KMS-11 (cell line): ENCODE data around the gene MX1.

ENCODE experiments used
- H2AFZ ChIP-seq: fragments of 200-600 bp; sonication (generic); 2 replicates; pipeline ENCODE4 v1.6.1; 2016; ENCODE audit warnings: antibody characterized with exemption, mixed run types, low read depth
- H3K27ac ChIP-seq: fragments of 200-600 bp; sonication (generic); 2 replicates; pipeline ENCODE4 v1.6.1; 2016; ENCODE audit warnings: mild to moderate bottlenecking, mixed run types
- H3K27me3 ChIP-seq: fragments of 200-600 bp; sonication (generic); 2 replicates; pipeline ENCODE4 v1.6.1; 2017; ENCODE audit warnings: mild to moderate bottlenecking, low read depth, mixed run types, moderate library complexity; ENCODE audit not compliant: insufficient read depth
- H3K36me3 ChIP-seq: fragments of 200-600 bp; sonication (generic); 2 replicates; pipeline ENCODE4 v1.6.1; 2017; ENCODE audit warnings: mild to moderate bottlenecking, mixed run types; ENCODE audit not compliant: insufficient read depth
- H3K4me1 ChIP-seq: fragments of 200-600 bp; sonication (generic); 2 replicates; pipeline ENCODE4 v1.6.1; 2016; ENCODE audit warnings: mild to moderate bottlenecking, low read depth, mixed run types; ENCODE audit not compliant: poor library complexity, severe bottlenecking
- H3K4me2 ChIP-seq: fragments of 200-600 bp; sonication (generic); 2 replicates; pipeline ENCODE4 v1.7.0; 2016; ENCODE audit warnings: mild to moderate bottlenecking, mixed run types
- H3K4me3 ChIP-seq: fragments of 200-600 bp; sonication (generic); IDR thresholded peaks from 2 replicates; pipeline ENCODE4 v1.6.1; 2017; ENCODE audit warnings: low read depth, low read length, mixed read lengths; ENCODE audit not compliant: insufficient read depth
- H3K79me2 ChIP-seq: fragments of 200-600 bp; sonication (generic); 2 replicates; pipeline ENCODE4 v1.6.1; 2016; ENCODE audit warnings: low read depth, mixed run types; ENCODE audit not compliant: insufficient read depth
- H3K9ac ChIP-seq: fragments of 200-600 bp; sonication (generic); 2 replicates; pipeline ENCODE4 v1.6.1; 2016; ENCODE audit warnings: mild to moderate bottlenecking, mixed run types
- H4K20me1 ChIP-seq: fragments of 200-600 bp; sonication (generic); 2 replicates; pipeline ENCODE4 v1.6.1; 2016; ENCODE audit warnings: mild to moderate bottlenecking, mixed run types; ENCODE audit not compliant: insufficient read depth
- TF ChIP-seq, protein P1 (sequence below): fragments of 200-600 bp; sonication (generic); conservative IDR thresholded peaks from 2 replicates; pipeline ENCODE4 v1.6.1; 2017; ENCODE audit warnings: low read depth, mild to moderate bottlenecking, antibody characterized with exemption, low read length, moderate library complexity, mixed read lengths

The MX1 gene

DNA sequence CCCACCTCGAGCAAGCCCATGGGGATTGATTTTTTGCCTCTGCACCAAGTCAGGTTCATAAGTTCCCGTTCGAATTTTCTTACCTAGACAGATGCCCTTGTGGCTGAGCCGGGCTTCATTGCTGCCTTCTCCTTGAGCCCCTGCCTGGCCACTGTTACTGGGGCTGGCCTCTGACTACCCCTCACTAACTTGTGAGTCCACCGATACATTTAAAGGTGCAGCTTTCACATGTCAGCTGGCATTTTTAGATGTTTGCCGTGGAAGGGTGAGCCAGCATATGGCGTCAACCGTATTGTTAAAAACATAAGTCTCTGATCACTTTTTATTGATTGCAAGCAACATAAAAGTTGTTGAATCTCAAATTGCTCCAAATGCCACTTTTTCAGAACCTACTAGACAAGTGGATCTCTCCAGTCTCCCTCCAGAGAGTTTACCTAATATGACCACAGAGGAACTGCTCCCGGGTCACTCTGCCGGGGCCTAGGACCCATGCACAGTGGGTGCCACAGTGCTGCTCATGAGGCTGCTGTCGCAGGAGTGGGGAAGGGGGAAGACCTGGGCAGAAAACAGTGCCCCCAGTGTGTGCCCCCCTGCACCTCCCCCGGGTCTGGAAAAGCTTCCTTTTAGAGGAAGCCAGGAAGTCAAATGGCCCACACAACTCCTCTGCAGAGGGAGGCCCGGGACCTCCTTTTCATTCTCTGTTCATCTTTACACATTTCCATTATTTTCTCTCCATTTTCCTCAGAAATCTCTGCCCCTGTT, 18.8 kb downstream of the MX1 start:
- TF ChIP-seq, protein P1, sequence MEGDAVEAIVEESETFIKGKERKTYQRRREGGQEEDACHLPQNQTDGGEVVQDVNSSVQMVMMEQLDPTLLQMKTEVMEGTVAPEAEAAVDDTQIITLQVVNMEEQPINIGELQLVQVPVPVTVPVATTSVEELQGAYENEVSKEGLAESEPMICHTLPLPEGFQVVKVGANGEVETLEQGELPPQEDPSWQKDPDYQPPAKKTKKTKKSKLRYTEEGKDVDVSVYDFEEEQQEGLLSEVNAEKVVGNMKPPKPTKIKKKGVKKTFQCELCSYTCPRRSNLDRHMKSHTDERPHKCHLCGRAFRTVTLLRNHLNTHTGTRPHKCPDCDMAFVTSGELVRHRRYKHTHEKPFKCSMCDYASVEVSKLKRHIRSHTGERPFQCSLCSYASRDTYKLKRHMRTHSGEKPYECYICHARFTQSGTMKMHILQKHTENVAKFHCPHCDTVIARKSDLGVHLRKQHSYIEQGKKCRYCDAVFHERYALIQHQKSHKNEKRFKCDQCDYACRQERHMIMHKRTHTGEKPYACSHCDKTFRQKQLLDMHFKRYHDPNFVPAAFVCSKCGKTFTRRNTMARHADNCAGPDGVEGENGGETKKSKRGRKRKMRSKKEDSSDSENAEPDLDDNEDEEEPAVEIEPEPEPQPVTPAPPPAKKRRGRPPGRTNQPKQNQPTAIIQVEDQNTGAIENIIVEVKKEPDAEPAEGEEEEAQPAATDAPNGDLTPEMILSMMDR, result no peak
- Histone ChIP-seq H2AFZ (no peak overlapping the region), H3K4me2 (no peak overlapping the region), H3K36me3 (no peaks in the 10 kb centered on the region), H3K4me3 (no peak overlapping the region), H4K20me1 (no peaks in the 10 kb centered on the region), H3K27me3 (no peaks in the 10 kb centered on the region), H3K9ac (no peak overlapping the region), H3K4me1 (no peaks in the 10 kb centered on the region), H3K79me2 (no peaks in the 10 kb centered on the region), H3K27ac (no peak overlapping the region)

DNA sequence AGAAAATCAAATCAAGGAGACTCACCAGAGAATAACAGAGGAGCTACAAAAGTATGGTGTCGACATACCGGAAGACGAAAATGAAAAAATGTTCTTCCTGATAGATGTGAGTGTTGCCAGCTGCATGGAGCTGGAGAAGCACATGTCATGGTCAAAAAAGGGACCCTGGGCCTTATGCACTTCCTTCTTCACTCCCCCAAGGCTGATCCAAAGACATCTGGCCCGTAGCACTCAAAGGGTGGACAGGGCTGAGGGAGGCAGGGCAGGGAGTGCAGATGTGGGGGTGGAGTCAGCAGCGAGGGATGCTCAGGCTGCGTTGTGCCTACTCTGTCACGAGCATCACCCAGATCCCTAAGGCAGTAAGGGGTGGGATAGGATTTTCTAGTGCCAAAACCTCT, 19.4 kb downstream of the MX1 start:
- no peaks in the 10 kb centered on the region for H3K79me2 ChIP-seq
- H2AFZ ChIP-seq, result no peak overlapping the region
- no peak overlapping the region for H3K4me3 ChIP-seq
- no peak overlapping the region for H3K9ac ChIP-seq
- TF ChIP-seq, protein P1, result no peak
- H3K27me3 ChIP-seq, result no peaks in the 10 kb centered on the region
- H3K4me2 ChIP-seq, result no peak overlapping the region
- no peaks in the 10 kb centered on the region for H3K4me1 ChIP-seq
- no peaks in the 10 kb centered on the region for H4K20me1 ChIP-seq
- H3K36me3 ChIP-seq, result no peaks in the 10 kb centered on the region
- H3K27ac ChIP-seq, result no peak overlapping the region

DNA sequence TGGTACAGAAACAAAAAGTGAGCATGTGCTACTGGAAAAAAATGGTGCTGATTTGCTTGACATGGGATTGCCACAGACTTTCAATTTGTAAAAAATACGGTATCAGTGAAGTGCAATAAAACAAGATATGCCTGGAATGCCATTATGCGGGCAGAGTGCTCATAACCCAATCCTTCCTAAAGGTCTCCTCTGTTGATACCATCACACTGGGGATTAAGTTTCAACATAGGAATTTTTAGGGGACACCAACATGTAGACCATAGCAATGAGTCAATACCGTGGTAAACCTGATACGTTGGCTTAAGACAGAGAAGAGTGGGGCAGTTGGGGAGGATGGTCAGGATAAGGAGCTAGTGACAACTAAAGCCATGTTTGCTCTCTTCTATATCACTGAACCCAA, 20.5 kb downstream of the MX1 start:
- TF ChIP-seq, protein P1, result no peak
- Histone ChIP-seq H3K79me2 (no peaks in the 10 kb centered on the region), H4K20me1 (no peaks in the 10 kb centered on the region), H3K27ac (no peak overlapping the region), H3K4me2 (no peak overlapping the region), H3K9ac (no peak overlapping the region), H3K36me3 (no peaks in the 10 kb centered on the region), H3K4me3 (no peak overlapping the region), H3K4me1 (no peaks in the 10 kb centered on the region), H2AFZ (no peak overlapping the region), H3K27me3 (no peaks in the 10 kb centered on the region)

DNA sequence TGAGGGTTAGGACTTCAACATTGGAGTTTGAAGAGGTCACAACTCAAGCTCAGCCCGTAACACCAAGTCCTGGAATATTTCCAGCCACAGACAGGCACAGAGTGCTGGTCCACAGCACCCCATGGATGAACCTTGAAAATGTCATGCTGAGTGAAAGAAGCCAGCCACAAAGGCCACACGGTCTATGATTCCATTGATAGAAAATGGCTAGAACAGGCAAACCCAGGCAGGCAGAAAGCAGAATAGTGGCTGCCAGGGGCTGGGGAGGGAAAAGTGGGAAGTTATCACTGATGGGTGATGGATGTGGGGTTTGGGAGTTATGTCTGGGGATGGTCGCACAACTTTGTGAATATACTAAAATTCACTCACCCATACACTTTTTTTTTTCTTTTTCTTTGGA, 21.3 kb downstream of the MX1 start:
- Histone ChIP-seq H3K36me3 (no peaks in the 10 kb centered on the region), H3K9ac (no peak overlapping the region)

More for the DNA sequence above, 21.3 kb downstream of the MX1 start:
- H3K79me2 ChIP-seq, result no peaks in the 10 kb centered on the region
- no peaks in the 10 kb centered on the region for H3K4me1 ChIP-seq
- H3K4me2 ChIP-seq, result no peak overlapping the region
- TF ChIP-seq, protein P1, result no peak
- no peak overlapping the region for H2AFZ ChIP-seq
- no peak overlapping the region for H3K4me3 ChIP-seq
- no peak overlapping the region for H3K27ac ChIP-seq
- H4K20me1 ChIP-seq, result no peaks in the 10 kb centered on the region
- no peaks in the 10 kb centered on the region for H3K27me3 ChIP-seq
